Fibroblast of skin of left biceps (primary cell): ENCODE measurements around the gene VAMP8.
"Not testable (repeated sequence)": the region's sequence is repeated elsewhere in the genome, so short reads cannot be mapped to it uniquely, and the experiment has no call there.

ENCODE experiments used
- DNase-seq, 2 experiments: peaks; one replicate each; pipeline ENCODE4 v3.0.0-alpha.2; 2013; ENCODE audit warnings: low read depth in 2 of 2

Gene VAMP8

GRCh38 chr2:85579266-85579935 lies 2.0 kb downstream of the VAMP8 start:
- no peak for DNase-seq

- DNase-seq: no peak
Measured at GRCh38 chr2:85580206-85580605, 2.8 kb downstream of the VAMP8 start.

GRCh38 chr2:85582492-85582891 lies 5.1 kb downstream of the VAMP8 start:
- no peak for DNase-seq

- DNase-seq: no peak
Measured at GRCh38 chr2:85583667-85584353, 6.4 kb downstream of the VAMP8 start.

GRCh38 chr2:85584354-85584856 lies 7.0 kb downstream of the VAMP8 start, which contains the start of gene VAMP5:
VAMP5 (plus strand) TSS chr2:85584431; CDS start chr2:85584491, 60 bp downstream.
- no peak for DNase-seq

- DNase-seq: no peak
Measured at GRCh38 chr2:85584857-85585780, 7.7 kb downstream of the VAMP8 start.

GRCh38 chr2:85585781-85586105 lies 8.4 kb downstream of the VAMP8 start:
- no peak for DNase-seq

- no peak for DNase-seq
Measured at GRCh38 chr2:85588236-85588635, 10.8 kb downstream of the VAMP8 start.

- DNase-seq: no peak
Measured at GRCh38 chr2:85588645-85589044, 11.3 kb downstream of the VAMP8 start.

- no peak for DNase-seq
Measured at GRCh38 chr2:85589181-85589580, 11.8 kb downstream of the VAMP8 start.

GRCh38 chr2:85589982-85590791 lies 12.8 kb downstream of the VAMP8 start:
- peak; percentile 45 to 51 for DNase-seq

GRCh38 chr2:85590950-85591349 lies 13.6 kb downstream of the VAMP8 start:
- no peak for DNase-seq

GRCh38 chr2:85591563-85591962 lies 14.2 kb downstream of the VAMP8 start:
- DNase-seq: no peak

GRCh38 chr2:85592299-85592698 lies 14.9 kb downstream of the VAMP8 start:
- DNase-seq: not testable (repeated sequence)

- no peak for DNase-seq
Measured at GRCh38 chr2:85593023-85593422, 15.6 kb downstream of the VAMP8 start.

- no peak for DNase-seq
Measured at GRCh38 chr2:85594715-85595300, 17.4 kb downstream of the VAMP8 start.

- peak; percentile 96 for DNase-seq
Measured at GRCh38 chr2:85595301-85596025, 18.1 kb downstream of the VAMP8 start, which contains the start of gene RNF181. RNF181 (plus strand) TSS chr2:85595745; CDS start chr2:85595764, 19 bp downstream.

- no peak for DNase-seq
Measured at GRCh38 chr2:85596026-85596333, 18.6 kb downstream of the VAMP8 start.

- DNase-seq: no peak
Measured at GRCh38 chr2:85596486-85597143, 19.2 kb downstream of the VAMP8 start.

- DNase-seq: no peak
Measured at GRCh38 chr2:85597241-85597640, 19.9 kb downstream of the VAMP8 start.
